SU-DHL-6 (cell line): ENCODE measurements around the gene KRT6B.

ENCODE experiments used
- H2AFZ ChIP-seq: fragments of 200-600 bp; sonication (generic); 2 replicates; pipeline ENCODE4 v1.6.1; 2014; ENCODE audit warnings: low read depth, mild to moderate bottlenecking, moderate library complexity, mixed read lengths, antibody characterized with exemption, low read length; ENCODE audit not compliant: severe bottlenecking
- H3F3A ChIP-seq: fragments of 200-600 bp; shearing (Covaris generic); 2 replicates; pipeline ENCODE4 v1.6.0; 2016; ENCODE audit warnings: antibody characterized with exemption, mild to moderate bottlenecking; ENCODE audit not compliant: insufficient read depth
- H3K27ac ChIP-seq: fragments of 200-600 bp; sonication (generic); 2 replicates; pipeline ENCODE4 v1.5.1; 2016; ENCODE audit warnings: low read depth, mild to moderate bottlenecking, low read length, moderate library complexity, mixed read lengths
- H3K27me3 ChIP-seq: fragments of 200-600 bp; sonication (generic), shearing (Covaris generic); 2 replicates; pipeline ENCODE4 v1.6.0; 2014; ENCODE audit warnings: mild to moderate bottlenecking, low read length
- H3K36me3 ChIP-seq: fragments of 200-600 bp; sonication (generic); 2 replicates; pipeline ENCODE4 v1.6.1; 2014; ENCODE audit warnings: mild to moderate bottlenecking, low read length, mixed read lengths
- H3K4me2 ChIP-seq: fragments of 300-600, 200-600 bp; shearing (Covaris generic), sonication (generic); 2 replicates; pipeline ENCODE4 v1.6.0; 2014; ENCODE audit warnings: low read length, low read depth, mild to moderate bottlenecking; ENCODE audit not compliant: poor library complexity, severe bottlenecking
- H3K4me3 ChIP-seq: fragments of 200-600 bp; sonication (generic); 2 replicates; pipeline ENCODE4 v1.5.1; 2014; ENCODE audit warnings: antibody characterized with exemption, low read length, mild to moderate bottlenecking, mixed read lengths; ENCODE audit not compliant: insufficient read depth, poor library complexity, severe bottlenecking
- H3K79me2 ChIP-seq: fragments of 200-600 bp; sonication (generic); 2 replicates; pipeline ENCODE4 v1.6.1; 2014; ENCODE audit warnings: mild to moderate bottlenecking, low read length, moderate library complexity; ENCODE audit not compliant: insufficient read depth
- H3K9ac ChIP-seq: fragments of 200-600 bp; sonication (generic); 2 replicates; pipeline ENCODE4 v1.7.0; 2014; ENCODE audit warnings: mild to moderate bottlenecking, low read length
- H3K9me2 ChIP-seq: fragments of 200-600 bp; sonication (generic); replicated peaks from 2 replicates; pipeline ENCODE4 v1.6.1; 2014; ENCODE audit warnings: low read length; ENCODE audit not compliant: insufficient read depth
- H3K9me3 ChIP-seq: fragments of 200-600 bp; sonication (generic); 2 replicates; pipeline ENCODE4 v1.6.1; 2014; ENCODE audit warnings: low read length, mixed read lengths; ENCODE audit not compliant: insufficient read depth
- H4K20me1 ChIP-seq: fragments of 200-600 bp; sonication (generic); 2 replicates; pipeline ENCODE4 v1.6.1; 2014; ENCODE audit warnings: low read depth, mild to moderate bottlenecking, antibody characterized with exemption, low read length, moderate library complexity, mixed read lengths
- CTCF ChIP-seq: fragments of 200-600 bp; sonication (generic); IDR thresholded peaks from one replicate; pipeline ENCODE4 v1.5.1; 2017; ENCODE audit warnings: antibody characterized with exemption, mild to moderate bottlenecking, low read length, moderate library complexity; ENCODE audit not compliant: insufficient read depth, poor library complexity, severe bottlenecking
- EZH2phosphoT487 ChIP-seq: fragments of 200-600 bp; sonication (generic), shearing (Covaris generic); conservative IDR thresholded peaks from 2 replicates; pipeline ENCODE4 v1.6.1; 2018; ENCODE audit warnings: mild to moderate bottlenecking, antibody characterized with exemption, low read length, moderate library complexity, mixed read lengths

KRT6B gene

GRCh38 chr12:52461693-52462092 is 9.7 kb upstream of the KRT6B start:
- Histone ChIP-seq H4K20me1 (no peaks in the 10 kb centered on the region), H3K27me3 (no peaks in the 10 kb centered on the region), H3K4me3 (no peak overlapping the region), H3K79me2 (no peaks in the 10 kb centered on the region), H3K9me2 (no peaks in the 10 kb centered on the region), H3K9me3 (no peaks in the 10 kb centered on the region), H3K4me2 (no peak overlapping the region), H3F3A (no peaks in the 10 kb centered on the region), H3K27ac (no peak overlapping the region), H2AFZ (no peak overlapping the region), H3K9ac (no peak overlapping the region), H3K36me3 (no peaks in the 10 kb centered on the region)
- TF ChIP-seq CTCF (no peak), EZH2phosphoT487 (no peak)

GRCh38 chr12:52458861-52459260 is 6.9 kb upstream of the KRT6B start:
- Histone ChIP-seq H3K4me3 (no peak overlapping the region), H3F3A (no peaks in the 10 kb centered on the region), H4K20me1 (no peaks in the 10 kb centered on the region), H3K4me2 (no peak overlapping the region), H3K9me2 (no peaks in the 10 kb centered on the region), H3K9ac (no peak overlapping the region), H3K36me3 (no peaks in the 10 kb centered on the region), H3K27ac (no peak overlapping the region), H3K9me3 (no peaks in the 10 kb centered on the region), H3K79me2 (no peaks in the 10 kb centered on the region), H2AFZ (no peak overlapping the region), H3K27me3 (no peaks in the 10 kb centered on the region)
- no peak for TF ChIP-seq CTCF

DNA sequence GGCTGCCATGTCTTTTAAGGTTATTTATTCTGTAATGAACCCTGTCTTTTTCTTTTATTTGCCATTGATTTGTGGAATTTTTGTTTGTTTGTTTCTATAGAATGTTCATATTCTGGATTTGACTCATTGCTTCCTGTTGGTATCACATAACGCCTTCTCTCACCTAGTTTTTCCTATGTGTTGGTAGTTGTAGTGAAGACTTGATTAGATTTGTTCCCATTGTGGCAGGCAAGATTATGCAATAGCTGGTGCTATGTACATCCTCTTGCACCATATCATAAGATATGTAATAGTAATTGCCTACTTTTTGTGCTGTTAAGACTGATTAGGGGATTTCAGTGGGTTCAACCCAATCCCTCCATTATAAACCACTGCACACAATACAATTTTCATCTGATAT is 3.9 kb upstream of the KRT6B start:
- Histone ChIP-seq H3K4me3 (no peak overlapping the region), H4K20me1 (no peaks in the 10 kb centered on the region), H2AFZ (no peak overlapping the region)

More for the DNA sequence above, 3.9 kb upstream of the KRT6B start:
- H3K9me3 ChIP-seq: no peaks in the 10 kb centered on the region
- no peaks in the 10 kb centered on the region for H3K79me2 ChIP-seq
- H3K4me2 ChIP-seq: no peak overlapping the region
- H3K9me2 ChIP-seq: no peaks in the 10 kb centered on the region
- H3K9ac ChIP-seq: no peak overlapping the region
- TF ChIP-seq CTCF: no peak
- TF ChIP-seq EZH2phosphoT487: no peak
- H3K27me3 ChIP-seq: no peaks in the 10 kb centered on the region
- no peaks in the 10 kb centered on the region for H3K36me3 ChIP-seq
- H3F3A ChIP-seq: no peaks in the 10 kb centered on the region
- no peak overlapping the region for H3K27ac ChIP-seq
